ENCODE results near the gene SEC14L3.

GRCh38 chr22:30490399-30490798 lies 18.6 kb upstream of the SEC14L3 start:
- TF ChIP-seq CTCF (IDR thresholded peaks at IDR 0.05), result no peak
- no peak for TF ChIP-seq EP300 (IDR thresholded peaks at IDR 0.05)
- TF ChIP-seq POLR2A (IDR thresholded peaks at IDR 0.05), result no peak
